SK-N-SH (cell line): Measurements from ENCODE around the gene LCOR. TPM values are rescaled to one million over a fixed set of nuclear protein-coding genes. Genes with fewer than 3 reads are reported as not detected.
A peak's percentile ranks its signal among the peaks of the same experiment; 100 is the strongest.

Source experiments
- CTCF ChIA-PET: fragments of 300-600, 350-600 bp; formaldehyde crosslinking; extraction: SDS; loops from one replicate; lab custom pipeline; 2021; lab: Yijun Ruan, JAX
- POLR2A ChIA-PET: fragments of 350-600 bp; sonication (Branson Sonifier 250); formaldehyde crosslinking; extraction: SDS; loops from one replicate; lab custom pipeline; 2020; ENCODE audit warnings: antibody characterized with exemption, inconsistent platforms; lab: Yijun Ruan, JAX
- DNase-seq: peaks from one replicate; pipeline ENCODE4 v3.0.0; 2012
- H2AFZ ChIP-seq: fragments of 200-600 bp; sonication (generic); 2 replicates; pipeline ENCODE4 v1.8.1; 2016; ENCODE audit warnings: antibody characterized with exemption, mild to moderate bottlenecking, low read depth
- H3F3A ChIP-seq: fragments of 200-600 bp; sonication (generic); replicated peaks from 2 replicates; pipeline ENCODE3; 2016; ENCODE audit warnings: antibody characterized with exemption, mild to moderate bottlenecking; ENCODE audit not compliant: insufficient read depth
- H3K27ac ChIP-seq, 2 experiments: fragments of 200-500 bp in 1 of 2; fragments of 200-600 bp in 1 of 2; sonication (Bioruptor generic) in 1 of 2; sonication (generic), shearing (Covaris generic) in 1 of 2; 2 replicates each; pipeline versions ENCODE4 v1.5.1 to v1.6.1; 2014 to 2016; ENCODE audit warnings: low read depth in 2 of 2, inconsistent platforms in 1 of 2, low read length in 1 of 2, mild to moderate bottlenecking in 1 of 2, mixed read lengths in 1 of 2
- H3K27me3 ChIP-seq: fragments of 200-600 bp; sonication (generic), shearing (Covaris generic); 2 replicates; pipeline ENCODE4 v1.6.1; 2016; ENCODE audit warnings: mixed run types; ENCODE audit not compliant: insufficient read depth
- H3K36me3 ChIP-seq, 2 experiments: fragments of 200-500 bp in 1 of 2; fragments of 200-600 bp in 1 of 2; sonication (Bioruptor generic) in 1 of 2; sonication (generic) in 1 of 2; replicated peaks in 1 of 2; 2 replicates each; pipeline versions ENCODE3 to v1.5.1; 2014 to 2016; ENCODE audit warnings: low read length in 1 of 2, mild to moderate bottlenecking in 1 of 2; ENCODE audit not compliant: insufficient read depth in 2 of 2, control insufficient read depth in 1 of 2
- H3K4me1 ChIP-seq, 2 experiments: fragments of 200-500 bp in 1 of 2; fragments of 200-600 bp in 1 of 2; sonication (Bioruptor generic) in 1 of 2; sonication (generic), shearing (Covaris generic) in 1 of 2; 2 replicates each; pipeline versions ENCODE4 v1.5.1 to v1.6.1; 2014 to 2016; ENCODE audit warnings: low read depth in 1 of 2, low read length in 1 of 2, mixed run types in 1 of 2; ENCODE audit not compliant: insufficient read depth in 2 of 2, control insufficient read depth in 1 of 2
- H3K4me2 ChIP-seq: fragments of 200-600 bp; sonication (generic), shearing (Covaris generic); 2 replicates; pipeline ENCODE4 v1.6.1; 2017; ENCODE audit warnings: mixed run types
- H3K4me3 ChIP-seq, 2 experiments: fragments of 200-500 bp in 1 of 2; fragments of 200-600 bp in 1 of 2; sonication (Bioruptor generic) in 1 of 2; sonication (generic), shearing (Covaris generic) in 1 of 2; 2 replicates each; pipeline versions ENCODE4 v1.5.1 to v1.8.1; 2014 to 2016; ENCODE audit warnings: low read depth in 2 of 2, inconsistent platforms in 1 of 2, low read length in 1 of 2, mild to moderate bottlenecking in 1 of 2, mixed read lengths in 1 of 2, moderate library complexity in 1 of 2
- H3K79me2 ChIP-seq: fragments of 200-600 bp; sonication (generic); 2 replicates; pipeline ENCODE4 v1.8.1; 2017; ENCODE audit warnings: mild to moderate bottlenecking; ENCODE audit not compliant: insufficient read depth
- H3K9ac ChIP-seq: fragments of 200-600 bp; sonication (generic); 2 replicates; pipeline ENCODE4 v1.6.1; 2017; ENCODE audit warnings: mixed run types
- H3K9me2 ChIP-seq: fragments of 200-600 bp; sonication (generic); 2 replicates; pipeline ENCODE4 v1.6.1; 2017; ENCODE audit warnings: mixed run types
- H3K9me3 ChIP-seq: fragments of 200-600 bp; sonication (generic); 2 replicates; pipeline ENCODE4 v1.6.1; 2017; ENCODE audit warnings: mixed run types, mild to moderate bottlenecking, moderate library complexity
- H4K20me1 ChIP-seq: fragments of 200-600 bp; sonication (generic); 2 replicates; pipeline ENCODE4 v1.6.1; 2017; ENCODE audit warnings: mild to moderate bottlenecking, mixed run types; ENCODE audit not compliant: insufficient read depth
- EP300 ChIP-seq, 2 experiments: IDR thresholded peaks; 2 replicates each; pipeline versions ENCODE4 v1.4.0 to v1.6.1; 2012; ENCODE audit warnings: borderline replicate concordance in 1 of 2, low read depth in 1 of 2, low read length in 1 of 2
- FOSL2 ChIP-seq: IDR thresholded peaks from 2 replicates; pipeline ENCODE4 v1.4.0; 2012; ENCODE audit warnings: low read depth, mild to moderate bottlenecking, moderate library complexity, borderline replicate concordance
- FOXJ3 ChIP-seq: sonication (generic); formaldehyde crosslinking; IDR thresholded peaks from 2 replicates; pipeline ENCODE4 v1.5.1; 2020; ENCODE audit warnings: mild to moderate bottlenecking, missing genetic modification reagents
- GABPA ChIP-seq: IDR thresholded peaks from 2 replicates; pipeline ENCODE4 v1.4.0; 2012; ENCODE audit warnings: low read depth, mild to moderate bottlenecking
- IRF3 ChIP-seq: fragments of 150-350 bp; IDR thresholded peaks from 2 replicates; pipeline ENCODE4 v1.6.1; 2016; ENCODE audit warnings: mild to moderate bottlenecking, low read depth, low read length
- MXI1 ChIP-seq: IDR thresholded peaks from 2 replicates; pipeline ENCODE4 v1.6.1; 2012; ENCODE audit warnings: mild to moderate bottlenecking, low read depth, low read length, improper control_type of control experiment
- NFIC ChIP-seq: IDR thresholded peaks from 2 replicates; pipeline ENCODE4 v1.4.0; 2012; ENCODE audit warnings: borderline replicate concordance
- PBX3 ChIP-seq: IDR thresholded peaks from 2 replicates; pipeline ENCODE4; 2012
- RAD21 ChIP-seq: IDR thresholded peaks from 2 replicates; pipeline ENCODE4 v1.6.1; 2012; ENCODE audit warnings: mild to moderate bottlenecking, low read length
- RXRA ChIP-seq: IDR thresholded peaks from 2 replicates; pipeline ENCODE4 v1.4.0; 2012; ENCODE audit warnings: low read depth, mild to moderate bottlenecking, borderline replicate concordance
- SMC3 ChIP-seq: IDR thresholded peaks from 2 replicates; pipeline ENCODE4 v1.6.1; 2012; ENCODE audit warnings: low read depth, low read length, improper control_type of control experiment
- YY1 ChIP-seq: IDR thresholded peaks from 2 replicates; pipeline ENCODE4 v1.4.0; 2012; ENCODE audit warnings: low read depth, mild to moderate bottlenecking
- ZBTB33 ChIP-seq: IDR thresholded peaks from 2 replicates; pipeline ENCODE4 v1.4.0; 2012; ENCODE audit warnings: low read depth, borderline replicate concordance
- WGBS: methylation state at CpG from one replicate; pipeline ENCODE4 v1.1.6; 2017; ENCODE audit warnings: low lambda C conversion rate; 5-methylcytosine and 5-hydroxymethylcytosine counted together
- polyA plus RNA-seq, 3 experiments: library from polyadenylated mRNA; depleted of rRNA; stranded (reverse); fragments of >200 nt; gene quantifications; 2 replicates each; pipeline ENCODE4 v1.2.3, GENCODE V29; 2012

The LCOR gene
- polyA plus RNA-seq, 1 of the 3 experiments (the other 2 are of a cell fraction) = 1.9 TPM

- Histone ChIP-seq H3K9me2 (no peaks in the 10 kb centered on the region), H3K4me2 (peak overlapping the region; percentile 83), H3K9me3 (no peaks in the 10 kb centered on the region), H3K36me3 (no peaks in the 10 kb centered on the region), H3K27me3 (no peaks in the 10 kb centered on the region), H3K27ac (peak overlapping the region; percentile 89 to 95), H3F3A (peaks cover 24% of the 10 kb centered on the region), H3K4me3 (peak overlapping the region; percentile 69 to 89), H2AFZ (peak overlapping the region; percentile 96), H3K9ac (peak overlapping the region; percentile 76; the same call in 1 of the 2 replicates), H3K4me1 (peaks cover 14 to 15% of the 10 kb centered on the region in 2 experiments; a peak in 3 of 4 replicates), H3K79me2 (peaks cover 36% of the 10 kb centered on the region), H4K20me1 (peaks cover 32% of the 10 kb centered on the region)
- ChIA-PET CTCF (no interaction called here), POLR2A (no interaction called here)
- WGBS = 34% methylated on average over 14 of the region's 14 CpGs
- no peak for DNase-seq
- TF ChIP-seq GABPA = no peak
- TF ChIP-seq ZBTB33 = no peak
- TF ChIP-seq RAD21 = no peak
- TF ChIP-seq YY1 = no peak
- no peak for TF ChIP-seq RXRA
- TF ChIP-seq FOXJ3 (CRISPR knock-in tag) = no peak
- no peak for TF ChIP-seq PBX3
- no peak for TF ChIP-seq NFIC
- TF ChIP-seq EP300 (IDR thresholded peaks at IDR 0.05; ENCODE audit: borderline replicate concordance in 1 of 2, low read depth in 1 of 2, low read length in 1 of 2) = no peak
- TF ChIP-seq IRF3 = no peak
- no peak for TF ChIP-seq SMC3
Observed at GRCh38 chr10:96831200-96831866, 765 bp upstream of the LCOR start.

- H2AFZ ChIP-seq = no peak overlapping the region
- TF ChIP-seq YY1 = peak; percentile 54; the same call in 1 of the 2 replicates
- TF ChIP-seq FOSL2 = no peak
- peak; percentile 87 for TF ChIP-seq MXI1
- no CpG with 5 or more reads among the region's 72 CpGs for WGBS
Observed at GRCh38 chr10:96832721-96833219, 672 bp downstream of the LCOR start.

More at GRCh38 chr10:96832721-96833219, 672 bp downstream of the LCOR start:
- Histone ChIP-seq H3K9me2 (no peaks in the 10 kb centered on the region), H3K4me3 (peak overlapping the region; percentile 89 to 92), H4K20me1 (peaks cover 46% of the 10 kb centered on the region), H3F3A (peaks cover 27% of the 10 kb centered on the region), H3K4me1 (peaks cover 14 to 15% of the 10 kb centered on the region in 2 experiments; a peak in 3 of 4 replicates), H3K9me3 (no peaks in the 10 kb centered on the region), H3K9ac (peak overlapping the region; percentile 77), H3K36me3 (no peaks in the 10 kb centered on the region), H3K4me2 (peak overlapping the region; percentile 97), H3K79me2 (peaks cover 50% of the 10 kb centered on the region), H3K27ac (peak overlapping the region; percentile 89 to 95; a peak in 3 of 4 replicates), H3K27me3 (no peaks in the 10 kb centered on the region)
- POLR2A ChIA-PET = interaction anchor here (1.2 kb wide), 1 partner anchor 245 kb away, joined by 4 read pairs; no protein-coding TSS in a partner anchor
- DNase-seq = peak; percentile 95
- CTCF ChIA-PET = interaction anchor here (0.9 to 1.6 kb wide), 3 partner anchors 76 to 203 kb away, joined by 3 read pairs; no protein-coding TSS in a partner anchor
